Stimulated activated CD4-positive, alpha-beta T cell treated with anti-CD3 and anti-CD28 coated beads, Interleukin-4, amount 100 ng/mL, for 24 hours (primary cell): ENCODE data around the gene GOSR1.
"Not testable (repeated sequence)": the region's sequence is repeated elsewhere in the genome, so short reads cannot be mapped to it uniquely, and the experiment has no call there.

ENCODE experiments used
- DNase-seq: peaks from one replicate; pipeline ENCODE4 v3.0.0-alpha.2; 2020

The GOSR1 gene

DNA sequence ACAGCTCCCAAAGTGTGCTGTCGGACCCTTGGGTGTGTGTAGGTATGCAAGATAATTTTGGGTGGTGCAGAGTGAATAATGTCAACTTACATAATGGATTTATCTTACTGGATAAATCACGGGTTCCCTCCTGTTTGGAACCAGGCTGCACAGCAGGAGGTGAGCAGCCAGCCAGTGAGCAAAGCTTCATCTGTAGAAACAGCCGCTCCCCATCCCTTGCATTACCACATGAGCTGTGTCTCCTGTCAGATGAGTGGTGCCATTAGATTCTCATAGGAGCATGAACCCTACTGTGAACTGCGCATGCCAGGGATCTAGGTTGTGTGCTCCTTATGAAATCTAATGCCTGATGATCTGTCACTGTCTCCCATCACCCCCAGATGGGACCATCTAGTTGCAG is 72.0 kb downstream of the GOSR1 start:
- DNase-seq = not testable (repeated sequence)

DNA sequence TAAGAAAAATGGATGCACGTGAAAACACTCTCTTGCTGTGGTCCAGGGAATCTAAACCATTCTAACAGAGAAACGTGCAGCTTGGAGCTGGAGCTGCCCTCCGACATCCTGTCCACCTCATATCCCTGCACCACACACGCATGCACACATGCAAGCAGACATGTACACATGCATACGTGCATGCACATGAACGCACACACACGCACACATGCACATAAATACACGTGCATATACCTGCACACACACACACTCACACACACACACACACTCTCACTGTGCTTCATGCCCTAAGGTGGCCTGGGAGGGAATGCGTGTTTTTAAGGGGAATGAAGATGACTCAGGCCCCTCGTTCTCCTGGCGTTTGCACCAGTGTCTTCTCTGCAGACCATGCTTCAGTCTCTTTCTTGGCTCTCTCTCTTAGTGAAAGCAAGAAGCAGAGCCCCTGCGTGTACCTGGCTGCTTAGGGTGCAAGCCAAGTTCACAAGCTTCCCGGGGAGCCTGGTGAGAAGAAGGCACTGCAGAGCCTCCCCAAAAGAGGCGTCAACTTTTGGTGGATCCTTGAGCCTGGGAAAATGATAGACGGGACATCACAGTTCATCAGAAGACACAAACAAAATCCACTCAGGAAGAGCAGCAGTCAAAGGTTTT is 72.8 kb downstream of the GOSR1 start:
- no peak for DNase-seq

GRCh38 chr17:30550512-30551273 is 73.5 kb downstream of the GOSR1 start:
- no peak for DNase-seq

DNA sequence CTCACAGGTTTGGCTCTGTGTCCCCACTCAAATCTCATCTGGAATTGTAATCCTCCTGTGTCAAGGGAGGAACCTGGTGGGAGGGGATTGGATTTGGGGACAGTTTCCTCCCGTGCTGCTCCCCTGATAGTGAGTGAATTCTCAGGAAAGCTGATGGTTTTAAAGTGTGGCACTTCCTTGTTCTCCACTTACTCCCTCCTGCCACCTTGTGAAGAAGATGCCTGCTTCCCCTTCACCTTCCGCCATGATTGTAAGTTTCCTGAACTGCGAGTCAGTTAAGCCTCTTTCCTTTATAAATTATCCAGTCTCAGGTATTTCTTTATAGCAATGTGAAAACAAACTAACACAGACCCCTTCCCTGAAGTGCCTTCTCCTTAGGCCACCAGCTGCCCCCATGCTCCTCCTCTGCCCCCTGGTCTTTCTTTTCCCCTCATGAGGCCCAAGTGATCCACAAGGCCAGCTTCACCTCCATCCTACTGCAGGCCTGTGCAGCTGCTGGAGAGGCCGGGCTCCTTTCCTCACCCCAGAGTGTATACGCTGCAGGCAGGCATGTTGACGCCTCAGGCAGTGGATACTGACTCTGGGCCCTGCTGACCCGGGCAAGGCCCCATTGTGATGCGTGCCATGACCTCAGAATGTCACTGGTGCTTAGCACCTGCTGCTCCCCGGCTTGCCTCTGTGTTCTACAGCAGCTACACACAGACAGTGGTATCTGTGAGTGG is 74.2 kb downstream of the GOSR1 start:
- not testable (repeated sequence) for DNase-seq

GRCh38 chr17:30551996-30552339 is 74.8 kb downstream of the GOSR1 start:
- DNase-seq = no peak

DNA sequence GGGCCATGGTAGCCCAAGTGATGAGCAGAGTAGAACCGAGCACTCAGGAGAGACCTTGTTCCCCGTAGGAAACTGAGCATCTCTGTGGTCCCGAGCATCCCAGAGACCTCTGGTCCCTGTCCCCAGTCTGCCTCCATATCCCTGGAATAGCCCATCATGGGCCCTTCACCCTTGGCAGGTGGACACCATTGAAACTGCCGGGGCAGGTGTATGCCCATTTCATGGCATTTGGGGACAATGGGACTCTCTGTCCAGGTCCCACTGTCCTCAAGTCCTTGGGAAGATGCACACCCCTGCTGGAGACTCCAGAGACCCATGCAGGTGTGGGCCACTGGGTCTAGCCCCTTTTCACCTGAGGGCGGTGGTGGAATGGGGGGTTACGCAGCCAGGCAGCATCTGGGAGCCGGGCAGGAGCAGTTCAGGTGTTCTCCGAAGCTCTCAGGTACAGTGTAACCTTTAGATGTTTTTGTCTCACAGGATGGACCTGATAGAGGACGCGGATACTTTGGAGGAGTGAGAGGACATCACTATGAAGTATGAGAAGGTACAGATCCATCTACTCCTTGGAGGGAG is 75.9 kb downstream of the GOSR1 start:
- no peak for DNase-seq

DNA sequence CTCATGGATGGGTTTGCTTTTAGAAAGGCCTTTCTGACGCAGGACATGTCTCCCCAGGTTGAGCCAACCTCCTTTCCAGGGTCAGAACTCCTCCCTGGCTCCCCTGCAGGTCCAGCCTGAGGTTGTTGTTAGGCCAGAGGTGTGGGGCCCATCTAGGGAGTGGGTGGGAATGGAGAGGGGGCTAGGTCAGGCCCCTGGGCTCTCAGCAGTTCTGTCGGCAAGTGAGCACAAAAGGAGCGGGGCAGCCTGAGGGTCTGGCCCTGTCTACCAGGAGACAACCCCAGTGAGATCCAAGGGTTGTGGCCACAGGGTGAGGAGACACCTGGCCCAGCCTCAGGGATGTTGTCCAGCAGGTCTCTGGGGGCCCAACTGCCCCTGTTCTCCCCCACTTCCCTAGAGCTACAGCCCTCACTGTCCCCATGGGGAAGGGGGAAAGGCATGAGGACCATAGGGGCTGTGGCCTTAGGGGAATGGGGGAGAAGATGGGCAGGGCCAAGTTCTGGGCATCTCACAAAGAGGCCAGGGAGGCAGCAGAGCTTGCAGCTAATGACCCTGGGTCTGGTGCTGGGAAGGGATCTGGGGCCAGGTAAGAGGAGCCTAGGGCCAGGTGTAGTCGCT is 76.7 kb downstream of the GOSR1 start:
- not testable (repeated sequence) for DNase-seq

GRCh38 chr17:30554839-30555751 is 77.9 kb downstream of the GOSR1 start:
- DNase-seq = no peak

DNA sequence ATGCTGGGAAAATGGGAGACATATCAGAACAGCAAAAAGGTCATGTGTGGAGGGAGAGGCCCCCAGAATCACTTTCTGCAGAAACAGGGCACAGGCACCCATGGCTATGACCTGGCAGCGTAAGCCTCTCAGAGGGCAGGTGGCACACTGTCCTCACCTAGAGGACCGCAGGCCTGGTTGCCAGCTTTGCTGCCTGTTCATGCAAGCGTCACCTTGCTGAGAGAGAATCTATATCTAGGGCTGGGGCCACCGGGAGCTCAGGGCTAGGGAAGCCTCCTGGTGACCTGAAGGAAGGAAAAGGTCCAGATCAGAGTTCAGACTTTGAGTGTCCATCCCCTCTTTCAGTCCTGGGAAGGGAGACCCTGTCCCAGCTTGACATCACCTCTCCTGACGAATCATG is 78.7 kb downstream of the GOSR1 start:
- DNase-seq = no peak

GRCh38 chr17:30556374-30557332 is 79.4 kb downstream of the GOSR1 start:
- DNase-seq = no peak

- no peak for DNase-seq
These were observed 80.9 kb downstream of the GOSR1 start for GRCh38 chr17:30557916-30558685.

DNA sequence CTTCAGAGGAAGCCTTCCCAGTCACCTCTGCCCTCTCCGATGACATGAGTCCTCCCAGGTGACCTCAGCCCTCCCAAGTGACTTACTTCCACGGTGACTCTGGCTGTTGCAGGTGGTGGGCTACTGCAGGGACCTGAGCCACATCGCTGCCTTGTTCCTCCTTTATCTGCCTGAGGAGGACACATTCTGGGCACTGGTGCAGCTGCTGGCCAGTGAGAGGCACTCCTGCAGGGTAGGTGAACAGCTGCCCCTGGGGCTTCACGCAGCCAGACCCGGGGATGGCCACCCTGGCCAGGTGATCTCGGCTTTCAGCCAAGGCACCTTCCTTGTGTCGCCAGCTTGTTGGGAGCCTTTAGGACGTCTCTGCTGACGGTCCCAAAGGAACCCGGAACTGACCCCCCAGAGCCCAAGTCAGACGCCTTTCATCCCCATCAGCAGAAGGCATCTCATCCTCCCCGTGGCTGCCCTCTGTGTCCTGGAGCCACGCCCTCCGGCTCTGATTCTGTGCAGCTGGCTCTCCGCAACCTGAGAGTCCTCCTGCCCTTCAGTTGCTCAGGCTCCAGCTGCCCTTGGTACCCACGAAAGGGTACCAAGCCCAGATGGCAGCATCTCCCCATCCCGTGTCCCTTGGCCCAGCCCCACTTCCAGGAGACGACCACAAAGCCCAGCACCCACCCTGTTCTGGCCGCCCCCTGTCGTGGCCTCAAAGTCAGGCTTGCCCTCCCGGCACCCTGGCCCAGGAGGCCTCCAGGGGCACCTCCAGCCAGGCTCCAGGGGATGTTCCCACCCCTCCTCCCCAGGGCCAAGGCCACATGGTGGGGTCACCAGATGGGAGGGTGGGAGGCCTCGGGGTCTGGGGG is 81.7 kb downstream of the GOSR1 start:
- no peak for DNase-seq

GRCh38 chr17:30559656-30560055 is 82.4 kb downstream of the GOSR1 start:
- no peak for DNase-seq

- not testable (repeated sequence) for DNase-seq
These were observed 83.2 kb downstream of the GOSR1 start for GRCh38 chr17:30560117-30561026.

DNA sequence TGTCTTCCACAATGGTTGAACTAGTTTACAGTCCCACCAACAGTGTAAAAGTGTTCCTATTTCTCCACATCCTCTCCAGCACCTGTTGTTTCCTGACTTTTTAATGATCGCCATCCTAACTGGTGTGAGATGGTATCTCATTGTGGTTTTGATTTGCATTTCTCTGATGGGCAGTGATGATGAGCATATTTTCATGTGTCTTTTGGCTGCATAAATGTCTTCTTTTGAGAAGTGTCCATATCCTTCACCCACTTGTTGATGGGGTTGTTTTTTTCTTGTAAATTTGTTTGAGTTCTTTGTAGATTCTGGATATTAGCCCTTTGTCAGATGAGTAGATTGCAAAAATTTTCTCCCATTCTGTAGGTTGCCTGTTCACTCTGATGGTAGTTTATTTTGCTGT is 84.6 kb downstream of the GOSR1 start:
- not testable (repeated sequence) for DNase-seq

DNA sequence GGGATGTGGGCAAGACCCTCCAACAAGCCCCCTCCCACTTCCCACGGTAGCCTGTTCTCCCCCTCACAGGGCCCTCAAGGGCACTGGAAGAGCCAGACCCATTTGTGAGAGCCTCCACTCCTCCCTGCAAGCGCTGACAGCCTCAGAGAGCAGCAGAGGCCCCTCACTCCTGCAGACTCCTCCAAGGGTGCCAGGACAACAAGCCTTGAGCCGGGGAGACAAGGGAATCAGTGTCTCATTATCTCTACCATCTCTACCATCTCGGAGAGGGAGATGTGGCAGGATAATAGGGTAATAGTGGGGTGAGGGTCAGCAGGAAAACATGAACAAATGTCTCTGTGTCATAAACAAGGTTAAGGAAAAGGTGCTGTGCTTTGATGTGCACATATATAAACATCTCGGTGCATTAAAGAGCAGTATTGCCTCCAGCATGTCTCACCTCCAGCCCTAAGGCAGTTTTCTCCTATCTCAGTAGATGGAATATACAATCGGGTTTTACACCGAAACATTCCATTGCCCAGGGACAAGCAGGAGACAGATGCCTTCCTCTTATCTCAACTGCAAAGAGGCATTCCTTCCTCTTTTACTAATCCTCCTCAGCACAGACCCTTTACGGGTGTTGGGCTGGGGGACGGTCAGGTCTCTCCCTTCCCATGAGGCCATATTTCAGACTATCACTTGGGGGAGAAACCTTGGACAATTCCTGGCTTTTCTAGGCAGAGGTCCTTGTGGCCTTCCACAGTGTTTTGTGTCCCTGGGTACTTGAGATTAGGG is 86.1 kb downstream of the GOSR1 start:
- DNase-seq = not testable (repeated sequence)

DNA sequence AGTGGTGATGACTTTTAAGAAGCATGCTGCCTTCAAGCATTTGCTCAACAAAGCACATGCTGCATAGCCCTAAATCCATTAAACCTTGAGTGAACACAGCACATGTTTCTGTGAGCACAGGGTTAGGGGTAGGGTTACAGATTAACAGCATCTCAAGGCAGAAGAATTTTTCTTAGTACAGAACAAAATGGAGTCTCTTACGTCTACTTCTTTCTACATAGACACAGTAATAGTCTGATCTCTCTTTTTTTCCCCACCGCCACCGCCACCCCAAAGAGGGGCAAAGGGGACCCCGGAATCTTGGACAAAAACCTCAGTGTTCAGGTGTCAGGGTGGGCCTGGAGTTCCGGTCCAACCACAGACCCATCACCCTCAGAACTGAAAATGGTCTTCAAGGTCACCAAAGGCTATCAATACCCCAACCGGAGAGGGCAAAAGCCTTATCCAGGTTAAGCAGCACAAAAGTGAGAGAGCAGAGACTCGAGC is 86.7 kb downstream of the GOSR1 start:
- not testable (repeated sequence) for DNase-seq
